HG03135 (cell line): ENCODE results near the gene ECHDC1.
"Not testable (repeated sequence)": the region's sequence is repeated elsewhere in the genome, so short reads cannot be mapped to it uniquely, and the experiment has no call there.

ENCODE experiments used
- ATAC-seq: cut with Tn5 transposase; IDR thresholded peaks from one replicate; pipeline ENCODE4 v1.9.1; 2021; ENCODE audit warnings: mild to moderate bottlenecking, moderate library complexity; ENCODE audit not compliant: unreplicated experiment

The ECHDC1 gene

GRCh38 chr6:127342946-127343808 is at the start of gene ECHDC1:
ECHDC1 (minus strand) TSS chr6:127343609; CDS start chr6:127331028, 12,581 bp downstream.
- peak; percentile 67 for ATAC-seq

DNA sequence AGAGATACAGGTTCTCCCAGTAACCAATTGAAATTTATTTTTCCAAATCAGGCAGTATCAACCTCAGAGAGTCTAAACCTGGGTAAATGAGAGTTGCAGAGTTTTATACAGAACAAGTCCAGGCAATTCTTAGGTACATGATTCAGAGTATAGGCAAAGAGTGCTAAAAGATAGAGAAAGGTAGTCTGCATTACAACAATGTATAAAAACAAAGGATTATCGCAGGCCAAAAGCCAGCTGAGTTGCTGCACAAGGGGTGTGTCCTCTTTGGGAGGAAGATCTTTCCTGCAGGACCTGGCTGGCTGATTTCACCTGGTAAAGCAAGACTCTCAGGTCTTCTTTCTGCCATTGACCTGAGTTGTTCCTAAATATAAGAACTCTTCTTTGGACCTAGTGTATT is 48.9 kb upstream of the ECHDC1 start:
- ATAC-seq: no peak

DNA sequence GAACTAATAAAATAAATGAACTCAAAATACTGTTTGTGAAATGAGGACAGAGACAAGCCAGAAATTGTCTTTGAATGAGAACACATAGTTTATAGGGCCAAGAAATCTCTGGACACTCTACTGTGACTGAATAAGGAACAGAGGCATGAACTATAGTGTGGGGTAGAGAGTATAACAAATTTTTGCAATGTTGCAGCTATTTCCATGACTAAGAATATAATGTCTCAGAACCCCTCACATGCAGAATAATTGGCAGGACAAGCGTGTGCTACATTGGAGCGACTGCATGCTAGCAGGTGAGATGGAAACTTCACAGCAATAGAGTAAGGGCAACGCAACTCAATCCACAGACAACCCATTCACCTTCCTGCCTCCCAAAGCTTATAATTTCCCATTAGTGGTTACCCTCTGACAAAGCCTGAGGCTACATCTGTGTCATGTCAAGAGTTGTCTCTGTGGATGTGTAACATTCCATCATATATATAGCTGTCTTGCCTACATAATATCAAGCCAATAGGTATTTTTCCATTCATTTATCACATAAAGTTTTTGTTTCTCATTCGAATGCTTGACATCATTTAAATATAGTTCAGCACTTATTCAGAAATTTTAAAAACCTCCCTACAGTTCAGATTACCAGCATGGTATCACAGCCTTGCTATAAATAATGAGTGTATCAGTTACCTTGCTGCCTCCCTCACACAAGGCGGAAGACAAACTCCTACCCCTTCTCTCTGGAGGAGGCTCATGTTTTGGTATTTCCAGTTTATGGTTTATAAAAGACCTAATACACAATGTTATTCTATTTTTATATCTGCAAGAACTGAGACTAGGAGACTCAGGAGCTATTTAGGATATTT is 47.9 kb upstream of the ECHDC1 start:
- no peak for ATAC-seq

DNA sequence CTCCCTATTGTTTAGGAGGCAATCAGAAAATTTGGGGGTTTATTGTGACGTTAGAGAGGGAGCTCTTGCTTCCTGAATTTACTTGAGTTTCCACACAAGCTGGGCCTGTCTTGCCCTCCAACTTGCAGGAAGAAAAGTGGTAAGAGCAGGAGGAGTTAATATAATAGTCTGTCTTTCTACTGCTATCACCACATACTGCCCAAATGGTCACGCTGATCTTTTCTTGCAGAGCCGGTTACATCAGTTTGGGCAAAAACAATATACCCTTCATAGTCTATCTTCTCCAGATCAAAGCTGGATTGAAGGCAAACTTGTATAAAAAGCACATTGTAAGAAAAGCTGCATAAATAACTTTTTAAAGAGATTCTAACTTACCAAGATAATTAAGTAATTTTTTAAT is 46.3 kb upstream of the ECHDC1 start:
- no peak for ATAC-seq

- ATAC-seq: no peak
Measured at GRCh38 chr6:127385668-127386430, 42.4 kb upstream of the ECHDC1 start.

DNA sequence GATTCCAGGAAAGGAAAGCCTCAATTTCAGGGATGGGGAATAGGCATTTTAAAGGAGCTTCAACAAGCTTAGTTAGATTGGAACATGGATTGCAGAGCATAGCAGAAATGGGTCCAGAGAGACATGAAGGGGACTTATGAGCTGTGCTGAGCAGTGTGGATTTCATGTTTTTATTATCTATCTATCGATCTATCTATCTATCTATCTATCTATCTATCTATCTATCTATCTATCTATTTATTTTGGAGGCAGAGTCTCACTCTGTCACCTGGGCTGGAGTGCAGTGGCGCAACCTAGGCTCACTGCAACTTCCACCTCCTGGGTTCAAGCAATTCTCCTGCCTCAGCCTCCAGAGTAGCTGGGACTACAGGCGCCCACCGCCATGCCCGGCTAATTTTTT is 41.4 kb upstream of the ECHDC1 start:
- ATAC-seq: not testable (repeated sequence)

DNA sequence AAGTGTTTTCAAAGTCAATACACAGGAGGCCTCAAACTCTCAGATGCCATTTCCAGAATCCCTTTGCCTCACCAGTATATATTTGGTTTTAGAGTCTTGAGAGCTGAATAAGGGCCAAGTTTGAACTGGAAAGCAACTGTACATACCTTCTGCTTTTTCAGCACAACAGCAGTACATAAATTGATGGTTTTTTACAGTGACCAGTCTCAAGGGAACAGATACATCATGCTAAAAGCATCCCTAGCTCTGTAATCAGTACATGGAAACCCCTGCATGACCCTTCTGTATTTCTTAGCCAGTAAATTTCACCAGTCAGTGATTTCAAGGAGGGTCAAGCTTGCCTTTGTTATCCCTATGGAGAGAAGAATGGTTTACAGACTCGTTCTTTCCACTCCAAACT is 40.6 kb upstream of the ECHDC1 start:
- ATAC-seq: no peak

DNA sequence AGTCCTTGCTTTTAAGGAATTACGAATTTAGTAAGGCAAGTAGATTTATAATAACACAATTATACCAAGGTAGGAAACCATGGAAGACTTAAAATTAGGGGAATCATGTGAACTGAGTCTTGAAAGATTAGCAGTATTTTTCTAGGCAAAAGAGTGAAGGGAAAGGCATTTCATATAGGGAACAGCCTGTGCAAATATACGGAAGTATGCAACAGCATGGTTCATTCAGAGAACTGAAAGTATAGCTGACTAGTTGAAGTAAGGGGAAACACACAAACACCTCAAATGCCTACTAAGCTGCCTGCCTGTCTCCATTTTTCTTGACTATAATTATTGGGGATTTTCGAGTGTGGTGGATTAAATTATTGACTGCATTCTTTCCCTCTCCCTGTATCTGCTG is 39.0 kb upstream of the ECHDC1 start:
- ATAC-seq: no peak

DNA sequence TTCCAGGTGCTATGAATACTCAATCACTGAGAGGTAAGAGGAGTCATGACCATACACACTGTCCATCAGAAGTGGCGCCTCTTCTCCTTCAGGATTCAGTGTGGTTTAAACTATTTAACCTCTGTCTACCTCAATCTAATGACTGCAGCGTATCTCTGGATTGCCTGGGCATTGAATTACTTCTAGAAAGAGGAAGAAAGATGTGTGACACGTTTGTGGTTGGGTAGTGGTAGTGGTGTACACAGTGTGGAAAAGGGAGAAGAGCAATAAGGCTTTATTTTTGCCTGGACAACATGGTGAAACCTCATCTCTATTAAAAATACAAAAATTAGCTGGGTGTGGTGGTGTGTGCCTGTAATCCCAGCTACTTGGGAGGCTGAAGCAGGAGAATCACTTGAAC is 38.0 kb upstream of the ECHDC1 start:
- no peak for ATAC-seq

DNA sequence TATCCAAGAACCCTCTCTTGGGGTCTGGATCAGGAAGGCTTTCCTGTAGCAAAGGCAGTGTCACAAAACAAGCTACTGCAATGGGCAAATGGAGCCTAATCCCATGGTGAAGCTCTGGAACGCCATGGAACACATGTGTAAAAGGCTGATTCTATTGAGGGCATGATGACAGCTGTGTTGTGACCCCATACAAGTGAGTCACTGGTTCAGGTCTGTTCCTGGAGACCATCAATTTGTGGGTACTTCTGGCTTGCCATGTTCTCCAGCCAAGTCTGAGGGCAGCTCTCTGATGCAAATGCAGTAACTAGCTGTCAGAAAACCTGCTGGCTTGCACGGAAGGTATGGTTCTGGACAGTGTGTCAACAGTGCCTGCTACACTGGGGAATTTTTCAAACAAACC is 33.3 kb upstream of the ECHDC1 start:
- ATAC-seq: no peak

GRCh38 chr6:127367023-127367375 is 23.6 kb upstream of the ECHDC1 start:
- no peak for ATAC-seq

- no peak for ATAC-seq
Measured at GRCh38 chr6:127366282-127367022, 23.0 kb upstream of the ECHDC1 start.

DNA sequence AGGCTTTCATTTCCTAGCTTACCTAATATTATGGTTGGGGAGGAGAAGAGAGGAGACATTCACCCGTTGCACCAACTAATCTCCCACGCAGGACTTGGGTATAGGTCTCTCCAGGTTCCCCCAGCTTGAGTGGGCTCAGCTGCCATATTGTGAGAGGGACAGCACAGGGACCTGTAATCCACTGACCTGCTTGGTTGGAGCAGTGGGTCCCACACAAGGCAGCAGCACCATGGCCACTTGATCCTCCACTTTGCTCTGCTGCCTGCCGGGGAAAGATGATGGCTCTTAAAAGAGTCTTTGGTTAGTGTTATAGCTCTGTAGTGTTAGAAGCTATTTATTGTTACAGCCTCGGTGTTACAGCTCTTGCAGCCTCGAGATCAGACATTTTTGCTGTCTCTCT is 22.5 kb upstream of the ECHDC1 start:
- ATAC-seq: no peak

DNA sequence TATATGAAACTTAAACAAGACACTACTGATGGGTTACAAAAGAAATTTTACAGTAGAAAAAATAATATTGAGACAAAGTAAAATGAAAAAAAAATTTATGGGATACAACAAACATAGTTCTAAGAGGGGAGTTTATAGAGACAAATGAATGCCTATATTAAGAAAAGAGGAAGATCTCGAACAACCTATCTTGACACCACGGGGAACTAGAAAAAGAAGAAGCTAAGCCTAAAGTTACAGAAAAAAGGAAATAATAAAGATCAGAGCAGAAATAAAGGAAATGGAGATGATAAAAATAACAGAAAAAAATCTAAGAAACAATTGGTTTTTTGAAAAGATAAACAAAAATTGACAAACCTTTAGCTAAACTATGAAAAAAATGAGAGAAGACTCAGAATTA is 9.1 kb upstream of the ECHDC1 start:
- no peak for ATAC-seq

- no peak for ATAC-seq
Measured at GRCh38 chr6:127349980-127350379, 6.6 kb upstream of the ECHDC1 start.

GRCh38 chr6:127348028-127348661 is 4.7 kb upstream of the ECHDC1 start:
- ATAC-seq: no peak

DNA sequence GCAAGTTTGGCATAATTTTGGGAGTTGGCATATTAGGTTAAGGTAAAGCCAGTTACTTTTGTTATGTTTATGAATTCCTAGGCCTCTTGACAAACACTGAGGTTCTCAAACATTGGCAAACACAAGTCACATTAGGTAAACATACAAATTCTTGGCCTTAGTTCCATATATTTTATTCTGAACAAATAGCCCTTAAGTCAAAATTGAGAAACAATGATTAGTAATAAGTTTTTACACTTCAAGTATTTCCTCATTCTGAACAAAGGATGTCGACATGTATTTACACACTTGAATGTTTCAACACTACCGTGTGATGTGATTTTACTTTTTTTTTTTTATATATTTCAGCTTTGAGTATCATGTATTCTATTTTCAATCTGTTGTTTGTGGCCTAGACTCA is 3.8 kb upstream of the ECHDC1 start:
- no peak for ATAC-seq

- no peak for ATAC-seq
Measured at GRCh38 chr6:127345521-127345920, 2.1 kb upstream of the ECHDC1 start.

GRCh38 chr6:127343809-127344659 is 625 bp upstream of the ECHDC1 start:
- no peak for ATAC-seq
